HEK293 (cell line): ENCODE measurements around the gene ZFP36.

ENCODE experiments used
- BCL11B ChIP-seq: fragments of 450-650 bp; formaldehyde crosslinking; IDR thresholded peaks from 2 replicates; pipeline ENCODE4 v1.5.1; 2016; ENCODE audit warnings: low read depth, missing biosample characterization, missing genetic modification characterization
- INSM2 ChIP-seq: fragments of 450-650 bp; formaldehyde crosslinking; IDR thresholded peaks from 2 replicates; pipeline ENCODE4 v1.5.1; 2016; ENCODE audit warnings: missing biosample characterization, missing genetic modification characterization
- KLF9 ChIP-seq: fragments of 450-650 bp; formaldehyde crosslinking; IDR thresholded peaks from 2 replicates; pipeline ENCODE4 v1.5.1; 2016; ENCODE audit warnings: missing biosample characterization, missing genetic modification characterization, low read depth
- MEIS1 ChIP-seq: sonication (generic); formaldehyde crosslinking; IDR thresholded peaks from 2 replicates; pipeline ENCODE4 v1.8.1; 2022; ENCODE audit warnings: missing genetic modification reagents, mild to moderate bottlenecking, borderline replicate concordance
- OSR2 ChIP-seq: fragments of 450-650 bp; formaldehyde crosslinking; IDR thresholded peaks from 2 replicates; pipeline ENCODE4 v1.5.1; 2016; ENCODE audit warnings: missing biosample characterization, missing genetic modification characterization
- PBX3 ChIP-seq: sonication (generic); formaldehyde crosslinking; IDR thresholded peaks from 2 replicates; pipeline ENCODE4 v1.8.1; 2022; ENCODE audit warnings: mild to moderate bottlenecking, moderate library complexity, missing genetic modification reagents
- SCRT1 ChIP-seq: fragments of 450-650 bp; formaldehyde crosslinking; IDR thresholded peaks from 2 replicates; pipeline ENCODE4 v1.5.1; 2016; ENCODE audit warnings: missing biosample characterization, missing genetic modification characterization, borderline replicate concordance
- ZBTB17 ChIP-seq: fragments of 450-650 bp; formaldehyde crosslinking; IDR thresholded peaks from 2 replicates; pipeline ENCODE4 v1.5.1; 2016; ENCODE audit warnings: missing biosample characterization, missing genetic modification characterization
- ZBTB20 ChIP-seq: fragments of 450-650 bp; formaldehyde crosslinking; IDR thresholded peaks from 2 replicates; pipeline ENCODE4 v1.5.1; 2016; ENCODE audit warnings: missing biosample characterization, missing genetic modification characterization
- ZBTB6 ChIP-seq: fragments of 450-650 bp; formaldehyde crosslinking; IDR thresholded peaks from 2 replicates; pipeline ENCODE4 v1.5.1; 2017; ENCODE audit warnings: missing biosample characterization, missing genetic modification characterization
- ZFP37 ChIP-seq: fragments of 450-650 bp; formaldehyde crosslinking; IDR thresholded peaks from 2 replicates; pipeline ENCODE4 v1.5.1; 2016; ENCODE audit warnings: missing biosample characterization, missing genetic modification characterization
- ZIC2 ChIP-seq: fragments of 450-650 bp; formaldehyde crosslinking; IDR thresholded peaks from 2 replicates; pipeline ENCODE4 v1.5.1; 2016; ENCODE audit warnings: missing biosample characterization, missing genetic modification characterization
- ZNF138 ChIP-seq: fragments of 450-650 bp; formaldehyde crosslinking; IDR thresholded peaks from 2 replicates; pipeline ENCODE4 v1.5.1; 2016; ENCODE audit warnings: missing biosample characterization, missing genetic modification characterization, borderline replicate concordance
- ZNF146 ChIP-seq: fragments of 450-650 bp; formaldehyde crosslinking; IDR thresholded peaks from 2 replicates; pipeline ENCODE4 v1.5.1; 2016; ENCODE audit warnings: missing biosample characterization, missing genetic modification characterization
- ZNF148 ChIP-seq: fragments of 450-650 bp; formaldehyde crosslinking; IDR thresholded peaks from 2 replicates; pipeline ENCODE4 v1.5.0; 2017; ENCODE audit warnings: missing biosample characterization, missing genetic modification characterization, borderline replicate concordance
- ZNF169 ChIP-seq: fragments of 450-650 bp; formaldehyde crosslinking; IDR thresholded peaks from 2 replicates; pipeline ENCODE4 v1.5.1; 2016; ENCODE audit warnings: missing biosample characterization, missing genetic modification characterization
- ZNF223 ChIP-seq: fragments of 450-650 bp; formaldehyde crosslinking; IDR thresholded peaks from 2 replicates; pipeline ENCODE4 v1.5.1; 2016; ENCODE audit warnings: missing biosample characterization, missing genetic modification characterization
- ZNF23 ChIP-seq: fragments of 450-650 bp; formaldehyde crosslinking; IDR thresholded peaks from 2 replicates; pipeline ENCODE4 v1.5.1; 2016; ENCODE audit warnings: missing biosample characterization, missing genetic modification characterization, borderline replicate concordance
- ZNF311 ChIP-seq: fragments of 450-650 bp; formaldehyde crosslinking; IDR thresholded peaks from 2 replicates; pipeline ENCODE4 v1.5.1; 2017; ENCODE audit warnings: missing biosample characterization, missing genetic modification characterization, borderline replicate concordance
- ZNF362 ChIP-seq: fragments of 450-650 bp; formaldehyde crosslinking; IDR thresholded peaks from 2 replicates; pipeline ENCODE4 v1.5.1; 2016; ENCODE audit warnings: missing biosample characterization, missing genetic modification characterization
- ZNF416 ChIP-seq: fragments of 450-650 bp; formaldehyde crosslinking; IDR thresholded peaks from 2 replicates; pipeline ENCODE4 v1.5.1; 2016; ENCODE audit warnings: missing biosample characterization, missing genetic modification characterization
- ZNF426 ChIP-seq: fragments of 450-650 bp; formaldehyde crosslinking; IDR thresholded peaks from 2 replicates; pipeline ENCODE4 v1.5.1; 2017; ENCODE audit warnings: missing biosample characterization, missing genetic modification characterization, mild to moderate bottlenecking, inconsistent platforms, moderate library complexity
- ZNF488 ChIP-seq: fragments of 450-650 bp; formaldehyde crosslinking; IDR thresholded peaks from 2 replicates; pipeline ENCODE4 v1.5.1; 2016; ENCODE audit warnings: missing biosample characterization, missing genetic modification characterization
- ZNF629 ChIP-seq: fragments of 450-650 bp; formaldehyde crosslinking; IDR thresholded peaks from 2 replicates; pipeline ENCODE4 v1.5.1; 2017; ENCODE audit warnings: missing biosample characterization, missing genetic modification characterization
- ZNF660 ChIP-seq: fragments of 450-650 bp; IDR thresholded peaks from 2 replicates; pipeline ENCODE4 v1.5.1; 2018; ENCODE audit warnings: missing biosample characterization, mild to moderate bottlenecking, missing genetic modification characterization
- ZNF830 ChIP-seq: fragments of 450-650 bp; IDR thresholded peaks from 2 replicates; pipeline ENCODE4 v1.5.0; 2018; ENCODE audit warnings: missing biosample characterization, missing genetic modification characterization, low read depth, mild to moderate bottlenecking, moderate library complexity
- ZSCAN16 ChIP-seq: fragments of 450-650 bp; formaldehyde crosslinking; IDR thresholded peaks from 2 replicates; pipeline ENCODE4 v1.5.1; 2016; ENCODE audit warnings: missing biosample characterization, missing genetic modification characterization
- ZSCAN4 ChIP-seq: fragments of 450-650 bp; formaldehyde crosslinking; IDR thresholded peaks from 2 replicates; pipeline ENCODE4 v1.5.1; 2017; ENCODE audit warnings: missing biosample characterization, missing genetic modification characterization
- ZXDB ChIP-seq: fragments of 450-650 bp; formaldehyde crosslinking; IDR thresholded peaks from 2 replicates; pipeline ENCODE4 v1.5.1; 2016; ENCODE audit warnings: missing biosample characterization, missing genetic modification characterization

ZFP36 gene

GRCh38 chr19:39402346-39403300 is 4.0 kb upstream of the ZFP36 start (continued):
- TF ChIP-seq ZNF148 (tag by site-specific recombination) (no peak), BCL11B (tag by site-specific recombination) (peak; percentile 74; the same call in 1 of the 2 replicates), ZBTB6 (peak; percentile 21; the same call in 1 of the 2 replicates), MEIS1 (CRISPR knock-in tag) (no peak), ZNF138 (tag by site-specific recombination) (no peak), INSM2 (tag by site-specific recombination) (no peak; the same call in 1 of the 2 replicates), ZXDB (tag by site-specific recombination) (peak; percentile 93; the same call in 1 of the 2 replicates), ZNF830 (tag by site-specific recombination) (no peak), SCRT1 (no peak), ZIC2 (tag by site-specific recombination) (peak; percentile 93), ZSCAN16 (peak; percentile 72), ZNF629 (tag by site-specific recombination) (peak; percentile 76), ZNF488 (tag by site-specific recombination) (no peak), ZNF362 (tag by site-specific recombination) (peak; percentile 97), PBX3 (0 out of 2 replicates have a peak, but pooled peaks have one; percentile 12), KLF9 (peak; percentile 95), ZNF223 (tag by site-specific recombination) (no peak), ZNF660 (tag by site-specific recombination) (peak; percentile 69), ZNF146 (peak; percentile 41; the same call in 1 of the 2 replicates), ZNF23 (tag by site-specific recombination) (no peak; the same call in 1 of the 2 replicates), ZNF169 (tag by site-specific recombination) (0 out of 2 replicates have a peak, but pooled peaks have one; percentile 82), ZBTB17 (tag by site-specific recombination) (peak; percentile 100), ZBTB20 (tag by site-specific recombination) (peak; percentile 89), ZSCAN4 (peak; percentile 58), ZFP37 (tag by site-specific recombination) (peak; percentile 95), ZNF426 (no peak), OSR2 (tag by site-specific recombination) (no peak), ZNF416 (tag by site-specific recombination) (no peak), ZNF311 (tag by site-specific recombination) (no peak)
